Heart left ventricle (tissue), 16 donors: ENCODE measurements around the gene IL10RB. TPM values are rescaled to one million over a fixed set of nuclear protein-coding genes. Genes with fewer than 3 reads are reported as not detected.
A peak's percentile ranks its signal among the peaks of the same experiment; 100 is the strongest.

Source experiments
- ATAC-seq, 4 donors: fragments of 200-7000 bp; cut with Tn5 transposase; one replicate each; pipeline ENCODE4 v1.9.1; 2020 to 2022; ENCODE audit warnings: moderate library complexity in 4 of 4, mild to moderate bottlenecking in 3 of 4, moderate number of reproducible peaks in 1 of 4
- DNase-seq, 5 donors: peaks; one replicate each; pipeline ENCODE4 v3.0.0-alpha.2; 2020
- H3K27ac ChIP-seq, 12 donors: fragments of 200-600 bp; sonication (generic) in 4 of 12; one replicate each; pipeline versions ENCODE4 v1.5.0 to v1.8.0; 2016 to 2022; ENCODE audit warnings: mild to moderate bottlenecking in 2 of 12
- H3K27me3 ChIP-seq, 9 donors: fragments of 200-600 bp; sonication (generic) in 2 of 9; one replicate each; pipeline versions ENCODE4 v1.5.1 to v1.8.0; 2016 to 2022; ENCODE audit warnings: mild to moderate bottlenecking in 3 of 9
- H3K36me3 ChIP-seq, 9 donors: fragments of 200-600 bp; sonication (generic) in 2 of 9; one replicate each; pipeline versions ENCODE4 v1.5.0 to v1.8.0; 2018 to 2022; ENCODE audit warnings: mild to moderate bottlenecking in 2 of 9
- H3K4me1 ChIP-seq, 12 donors: fragments of 200-600 bp; sonication (generic) in 4 of 12; one replicate each; pipeline versions ENCODE4 v1.5.0 to v1.8.0; 2016 to 2022; ENCODE audit warnings: mild to moderate bottlenecking in 3 of 12
- H3K4me3 ChIP-seq, 12 donors: fragments of 200-600 bp; sonication (generic) in 4 of 12; one replicate each; pipeline versions ENCODE4 v1.5.0 to v1.8.0; 2017 to 2022; ENCODE audit warnings: mild to moderate bottlenecking in 9 of 12, moderate library complexity in 4 of 12
- H3K9me3 ChIP-seq, 12 donors: fragments of 200-600 bp; sonication (generic) in 4 of 12; one replicate each; pipeline versions ENCODE4 v1.5.0 to v1.8.0; 2016 to 2022; ENCODE audit warnings: mild to moderate bottlenecking in 1 of 12
- POLR2A ChIP-seq, 2 donors: fragments of 450-650 bp; IDR thresholded peaks; one replicate each; pipeline ENCODE4 v1.6.1; 2017; ENCODE audit warnings: antibody characterized with exemption in 2 of 2, mild to moderate bottlenecking in 2 of 2, moderate library complexity in 2 of 2
- WGBS, 4 donors: extraction: QIAGEN DNeasy Blood & Tissue Kit in 2 of 4; methylation state at CpG; one replicate each; pipeline versions ENCODE4 v1.1.5 to v1.1.7; 2013 to 2018; 5-methylcytosine and 5-hydroxymethylcytosine counted together
- intact Hi-C, 10 donors: fragments of 100-400 bp; cut with DNase I; formaldehyde crosslinking; loops; one replicate each; pipeline versions ENCODE4 v1.11.1 to v1.14.2; 2022
- polyA plus RNA-seq, 2 donors: library from polyadenylated mRNA; stranded (reverse); fragments of 200-250 nt; gene quantifications; one replicate each; pipeline ENCODE4 v1.2.3, GENCODE V29; 2013
- total RNA-seq, 9 donors: library from RNA; depleted of rRNA in 2 of 9; stranded (reverse); fragments of >200 nt in 2 of 9; fragmentation: NEBNext Ultra II Directional in 3 of 9; extraction: Animal tissue kit (Norgen Biotek cat#: 25700) in 3 of 9; gene quantifications; one replicate each; pipeline versions ENCODE4 v1.1.0 to v1.2.4, GENCODE V29; 2016 to 2023
- TF ChIP-seq, protein P1 (sequence below), 12 donors: fragments of 200-600 bp; sonication (generic) in 4 of 12; IDR thresholded peaks; one replicate each; pipeline versions ENCODE4 v1.5.0 to v1.8.0; 2018 to 2022; ENCODE audit warnings: antibody characterized with exemption in 12 of 12, mild to moderate bottlenecking in 5 of 12
- donor health status: ischemic (EF 13 %, LVEDD 7.1; RV severe dilation, severe dysfunction).
- donor health status: healthy with polysubstance abuse.
- donor health status: DM: no; HTN: yes; CAD: no.
- donor health status: DM: no; HTN: no; CAD: no.
- donor health status: ischemic (EF 25% LVEDD 6.9; RV normal size, moderate dysfunction).
- donor health status: ischemic (EF 25% LVEDD 5.7; RV mildly dilated, moderate dysfunction).
- donor health status: healthy.
- donor health status: DM: yes; HTN: yes; CAD: no.
- donor health status: ischemic (EF 35%, LVEDD 5.7; RV mildly dilated, moderate dysfunction).
- donor health status: nonischemic (EF 11% LVEDD 7.7; RV severe dilation, severe dysfunction).
- donor health status: DM: yes; HTN: yes; CAD: no.
- donor health status: PGD.
- donor health status: ischemic (EF 29% LVEDD 5.4; RV normal size, mild dysfunction).
- donor health status: nonischemic (EF 23%, LVEDD 6.1; RV moderate dilation, normal function).

Gene IL10RB
- total and polyA plus RNA-seq, 11 donors, result 4.5 to 28.2 (median 8.3) TPM

DNA sequence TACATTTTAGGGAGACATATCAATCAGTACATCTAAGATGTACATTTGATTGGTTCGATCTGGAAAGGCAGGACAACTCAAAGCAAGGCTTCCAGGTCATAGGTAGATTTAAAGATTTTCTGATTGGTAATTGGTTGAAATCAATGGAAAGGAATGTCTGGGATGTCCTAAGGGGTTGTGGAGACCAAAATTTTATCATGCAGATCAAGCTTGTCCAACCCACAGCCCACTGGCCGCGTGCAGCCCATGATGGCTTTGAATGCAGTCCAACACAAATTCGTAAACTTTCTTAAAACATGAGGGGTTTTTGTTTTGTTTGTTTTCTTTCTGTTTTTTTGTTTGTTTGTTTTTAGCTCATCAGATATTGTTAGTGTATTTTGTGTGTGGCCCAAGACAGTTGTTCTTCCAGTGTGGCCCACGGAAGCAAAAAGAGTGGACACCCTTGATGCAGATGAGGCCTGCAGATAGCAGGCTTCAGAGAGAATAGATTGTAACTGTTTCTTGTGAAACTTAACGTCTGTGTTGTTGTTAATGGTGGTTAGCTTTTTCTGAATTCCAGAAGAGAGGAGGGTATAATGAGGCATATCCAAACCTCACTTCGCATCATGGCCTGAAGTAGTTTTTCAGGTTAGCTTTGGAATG lies 61.7 kb downstream of the IL10RB start:
- TF ChIP-seq POLR2A (IDR thresholded peaks at IDR 0.05), result no peak
- TF ChIP-seq, protein P1, sequence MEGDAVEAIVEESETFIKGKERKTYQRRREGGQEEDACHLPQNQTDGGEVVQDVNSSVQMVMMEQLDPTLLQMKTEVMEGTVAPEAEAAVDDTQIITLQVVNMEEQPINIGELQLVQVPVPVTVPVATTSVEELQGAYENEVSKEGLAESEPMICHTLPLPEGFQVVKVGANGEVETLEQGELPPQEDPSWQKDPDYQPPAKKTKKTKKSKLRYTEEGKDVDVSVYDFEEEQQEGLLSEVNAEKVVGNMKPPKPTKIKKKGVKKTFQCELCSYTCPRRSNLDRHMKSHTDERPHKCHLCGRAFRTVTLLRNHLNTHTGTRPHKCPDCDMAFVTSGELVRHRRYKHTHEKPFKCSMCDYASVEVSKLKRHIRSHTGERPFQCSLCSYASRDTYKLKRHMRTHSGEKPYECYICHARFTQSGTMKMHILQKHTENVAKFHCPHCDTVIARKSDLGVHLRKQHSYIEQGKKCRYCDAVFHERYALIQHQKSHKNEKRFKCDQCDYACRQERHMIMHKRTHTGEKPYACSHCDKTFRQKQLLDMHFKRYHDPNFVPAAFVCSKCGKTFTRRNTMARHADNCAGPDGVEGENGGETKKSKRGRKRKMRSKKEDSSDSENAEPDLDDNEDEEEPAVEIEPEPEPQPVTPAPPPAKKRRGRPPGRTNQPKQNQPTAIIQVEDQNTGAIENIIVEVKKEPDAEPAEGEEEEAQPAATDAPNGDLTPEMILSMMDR (IDR thresholded peaks at IDR 0.05), result no peak
- intact Hi-C loops, result loop anchor here in 3 of 10 donors (5.0 to 10.0 kb wide), 3 partner anchors 41 to 73 kb away; partner anchors contain the start of gene IL10RB (in 1 of the 3)
- H3K9me3 ChIP-seq, result peaks cover 0 to 13% (median 3%) of the 10 kb centered on the region in 12 donors

DNA sequence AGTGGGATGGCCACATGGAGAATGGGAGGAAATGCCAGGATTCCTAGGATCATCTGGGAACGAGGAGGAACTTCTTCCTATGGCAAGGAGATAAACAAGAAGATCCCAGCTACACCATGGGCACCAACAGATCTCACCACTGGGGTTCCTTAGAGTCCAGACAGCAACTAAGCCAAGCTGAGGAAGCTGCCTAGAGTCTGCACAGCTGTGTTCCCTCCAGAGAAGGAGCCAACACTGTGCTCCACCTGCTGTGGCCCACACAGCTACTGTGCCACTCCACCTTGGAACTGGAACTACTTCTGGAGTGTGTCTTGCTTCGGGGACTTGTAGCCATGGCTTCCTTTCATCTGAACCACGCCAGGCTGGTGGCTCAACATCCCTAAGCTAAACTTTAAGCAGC lies 64.6 kb downstream of the IL10RB start:
- TF ChIP-seq, protein P1 (IDR thresholded peaks at IDR 0.05), result no peak
- TF ChIP-seq POLR2A (IDR thresholded peaks at IDR 0.05), result no peak
- H3K27ac ChIP-seq, result no peak overlapping the region
- no peak for DNase-seq
- intact Hi-C loops, result loop anchor here in 1 of 10 donors (5.0 kb wide), 1 partner anchor 63 kb away; the partner anchor contains the start of gene IL10RB
- H3K4me1 ChIP-seq, result peaks cover 10 to 67% (median 36%) of the 10 kb centered on the region in 12 donors
- no peaks in the 10 kb centered on the region for H3K27me3 ChIP-seq
- peaks cover 0 to 34% (median 7%) of the 10 kb centered on the region in 9 donors for H3K36me3 ChIP-seq
- no peak overlapping the region for H3K4me3 ChIP-seq
- WGBS, 4 donors, result 82 to 90% (median 85%) methylated on average over 3 of the region's 3 CpGs
- peaks cover 0 to 25% (median 6%) of the 10 kb centered on the region in 12 donors for H3K9me3 ChIP-seq
- peak in 3 of 4 donors; percentile 8 to 18 (median 9) for ATAC-seq

More for the DNA sequence above, 61.7 kb downstream of the IL10RB start:
- DNase-seq, result no peak
- peak overlapping the region in 1 of 12 donors; percentile 99 for H3K27ac ChIP-seq
- H3K36me3 ChIP-seq, result peaks cover 0 to 24% (median 3%) of the 10 kb centered on the region in 9 donors
- ATAC-seq, result no peak
- peaks cover 10 to 70% (median 38%) of the 10 kb centered on the region in 12 donors for H3K4me1 ChIP-seq
- H3K4me3 ChIP-seq, result no peak overlapping the region
- H3K27me3 ChIP-seq, result no peaks in the 10 kb centered on the region
- WGBS, 4 donors, result 81 to 94% (median 91%) methylated on average over 7 of the region's 7 CpGs

GRCh38 chr21:33332143-33332542 lies 66.0 kb downstream of the IL10RB start:
- 91 to 100% (median 95%) methylated on average over 1 of the region's 1 CpG for WGBS, 4 donors
- peaks cover 0 to 41% (median 15%) of the 10 kb centered on the region in 9 donors for H3K36me3 ChIP-seq
- H3K27me3 ChIP-seq, result no peaks in the 10 kb centered on the region
- TF ChIP-seq POLR2A (IDR thresholded peaks at IDR 0.05), result no peak
- TF ChIP-seq, protein P1 (IDR thresholded peaks at IDR 0.05), result no peak
- intact Hi-C loops, result loop anchor here in 1 of 10 donors (5.0 kb wide), 1 partner anchor 65 kb away; the partner anchor contains the start of gene IL10RB
- peaks cover under 1 to 53% (median 22%) of the 10 kb centered on the region in 12 donors for H3K4me1 ChIP-seq
- ATAC-seq (no peak), DNase-seq (no peak)
- H3K9me3 ChIP-seq, result peaks cover 0 to 25% (median 6%) of the 10 kb centered on the region in 12 donors
- H3K4me3 ChIP-seq, result no peak overlapping the region
- H3K27ac ChIP-seq, result no peak overlapping the region

- peaks cover 0 to 25% (median 6%) of the 10 kb centered on the region in 12 donors for H3K9me3 ChIP-seq
- TF ChIP-seq, protein P1 (IDR thresholded peaks at IDR 0.05), result no peak
- no peak for TF ChIP-seq POLR2A (IDR thresholded peaks at IDR 0.05)
- ATAC-seq (no peak), DNase-seq (no peak)
- peaks cover 0 to 55% (median 24%) of the 10 kb centered on the region in 9 donors for H3K36me3 ChIP-seq
- no peak overlapping the region for H3K27ac ChIP-seq
- no peaks in the 10 kb centered on the region for H3K27me3 ChIP-seq
- H3K4me3 ChIP-seq, result no peak overlapping the region
- 72 to 85% (median 72%) methylated on average over 4 of the region's 4 CpGs for WGBS, 4 donors
- peaks cover 0 to 36% (median 9%) of the 10 kb centered on the region in 12 donors for H3K4me1 ChIP-seq
- intact Hi-C loops, result loop anchor here in 1 of 10 donors (5.0 kb wide), 1 partner anchor 67 kb away; the partner anchor contains the start of gene IL10RB
These were observed 68.0 kb downstream of the IL10RB start for GRCh38 chr21:33334191-33334590.
